Activated T-cell treated with anti-CD3 and anti-CD28 coated beads, Interleukin-2, amount 50 U/mL, for 48 hours (primary cell): ENCODE data around the gene BRINP2.
"Not testable (repeated sequence)": the region's sequence is repeated elsewhere in the genome, so short reads cannot be mapped to it uniquely, and the experiment has no call there.

ENCODE experiments used
- DNase-seq, 2 experiments: peaks; one replicate each; pipeline ENCODE4 v3.0.0-alpha.2; 2020

Gene BRINP2

GRCh38 chr1:177278626-177279390 lies 108.0 kb downstream of the BRINP2 start:
- DNase-seq: no peak

GRCh38 chr1:177281901-177282300 lies 111.1 kb downstream of the BRINP2 start:
- no peak for DNase-seq

DNA sequence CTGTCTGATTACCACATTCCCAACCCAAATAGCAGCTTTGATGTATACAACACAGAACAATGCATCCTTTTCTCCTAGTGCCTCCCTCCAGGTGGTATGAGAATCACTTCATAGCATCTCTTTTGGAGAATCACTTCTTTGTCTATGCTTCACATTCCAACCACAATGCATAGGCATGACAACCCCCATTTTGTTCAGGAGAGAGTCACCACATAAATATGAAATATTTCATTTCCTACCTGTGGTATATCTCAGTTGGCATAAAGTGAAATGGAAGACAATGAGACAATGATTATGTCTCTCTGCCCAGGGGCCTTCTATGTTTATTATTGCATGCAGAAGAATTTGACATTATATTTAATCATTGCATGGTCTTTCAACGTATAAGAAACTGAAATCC lies 112.2 kb downstream of the BRINP2 start:
- DNase-seq: no peak

GRCh38 chr1:177283380-177283779 lies 112.6 kb downstream of the BRINP2 start:
- no peak for DNase-seq

DNA sequence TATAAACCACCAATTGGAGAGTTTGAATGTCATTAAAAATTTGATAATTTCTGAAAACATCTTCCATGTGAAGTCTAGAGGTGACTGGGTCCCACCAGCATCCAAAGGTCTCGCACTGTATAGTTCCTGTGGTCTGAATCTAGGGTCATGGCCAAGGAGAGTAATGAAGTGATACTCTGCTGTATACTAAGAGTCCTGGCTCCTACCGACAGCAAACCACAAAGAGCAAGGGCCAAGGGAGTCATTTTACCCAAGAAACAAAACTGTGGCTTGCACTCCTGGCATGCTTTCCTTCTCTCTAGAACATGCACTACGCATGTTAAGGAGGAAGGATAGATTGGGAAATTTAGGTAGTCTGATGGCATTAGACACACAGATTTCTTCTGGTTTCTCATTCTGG lies 115.6 kb downstream of the BRINP2 start:
- DNase-seq: no peak

GRCh38 chr1:177287270-177287669 lies 116.5 kb downstream of the BRINP2 start:
- no peak for DNase-seq

DNA sequence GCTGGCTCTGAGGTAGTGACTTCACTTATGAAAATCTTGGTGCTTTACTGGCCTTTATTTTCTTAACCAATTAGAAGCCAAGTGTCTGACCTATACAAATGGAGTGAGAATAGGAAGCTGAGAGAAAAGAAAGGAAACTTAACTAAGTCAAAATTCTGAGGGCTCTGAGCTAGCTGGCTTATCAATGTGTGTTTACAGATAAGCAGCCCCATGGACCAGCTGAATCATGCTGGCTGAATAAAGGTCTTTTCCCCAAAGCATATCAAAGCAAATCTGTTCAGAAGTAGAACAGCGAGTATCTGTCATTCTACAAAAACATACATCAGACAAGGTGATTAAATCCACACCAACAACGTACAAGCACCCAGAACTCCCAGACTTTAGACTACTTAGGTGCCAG lies 117.2 kb downstream of the BRINP2 start:
- no peak for DNase-seq

- no peak for DNase-seq
Observed at GRCh38 chr1:177289532-177289931, 118.8 kb downstream of the BRINP2 start.

GRCh38 chr1:177300431-177300830 lies 129.7 kb downstream of the BRINP2 start:
- DNase-seq: no peak

- DNase-seq: no peak
Observed at GRCh38 chr1:177301425-177302124, 130.8 kb downstream of the BRINP2 start.

GRCh38 chr1:177302357-177303044 lies 131.7 kb downstream of the BRINP2 start:
- DNase-seq: no peak

DNA sequence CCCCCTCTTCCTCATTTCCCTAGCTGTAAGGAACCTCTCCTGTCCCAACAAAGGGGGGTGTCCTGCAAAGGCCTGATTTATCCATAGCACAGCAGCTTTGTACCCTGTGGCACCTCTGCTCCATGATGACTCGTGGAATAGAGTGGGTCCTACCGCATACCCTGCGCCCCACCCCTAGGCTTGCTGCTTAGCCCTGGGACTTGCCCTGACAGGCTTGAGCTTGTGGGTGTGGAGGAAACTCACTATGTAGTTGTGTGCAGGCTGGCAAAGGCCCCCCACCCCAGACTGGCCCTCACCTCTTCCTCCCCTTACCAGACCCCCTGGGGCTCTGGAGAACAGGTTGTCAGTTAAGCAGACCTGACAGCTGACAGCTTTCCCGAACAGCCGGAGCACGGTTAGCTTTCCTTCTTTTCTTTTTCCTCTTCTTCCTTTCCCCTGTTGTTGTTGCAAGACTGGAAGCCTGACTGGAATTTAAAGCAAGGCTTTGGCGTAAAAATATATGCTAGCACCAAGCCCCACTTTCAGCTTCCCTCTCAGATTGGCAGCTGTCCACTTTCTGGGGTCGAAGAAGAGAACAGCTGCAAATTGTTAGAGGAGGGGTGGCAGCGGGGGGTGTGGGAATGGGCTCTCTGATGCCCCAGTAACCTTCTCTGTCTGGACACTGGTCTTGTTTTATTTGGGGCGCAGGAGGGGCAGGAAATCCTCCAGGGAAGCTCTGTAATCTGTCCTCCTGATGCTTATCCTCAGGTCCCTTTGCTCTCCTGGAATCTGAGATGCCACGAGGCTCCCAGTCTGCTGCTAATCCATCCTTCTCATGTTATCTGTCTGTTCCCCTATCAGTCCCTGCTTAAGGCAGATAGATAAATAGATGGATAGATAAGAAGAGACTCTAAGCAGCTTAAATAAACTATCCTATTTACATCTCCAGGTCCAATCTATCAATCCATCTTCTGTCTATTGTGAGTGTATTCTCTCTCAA lies 134.6 kb downstream of the BRINP2 start:
- DNase-seq: no peak

DNA sequence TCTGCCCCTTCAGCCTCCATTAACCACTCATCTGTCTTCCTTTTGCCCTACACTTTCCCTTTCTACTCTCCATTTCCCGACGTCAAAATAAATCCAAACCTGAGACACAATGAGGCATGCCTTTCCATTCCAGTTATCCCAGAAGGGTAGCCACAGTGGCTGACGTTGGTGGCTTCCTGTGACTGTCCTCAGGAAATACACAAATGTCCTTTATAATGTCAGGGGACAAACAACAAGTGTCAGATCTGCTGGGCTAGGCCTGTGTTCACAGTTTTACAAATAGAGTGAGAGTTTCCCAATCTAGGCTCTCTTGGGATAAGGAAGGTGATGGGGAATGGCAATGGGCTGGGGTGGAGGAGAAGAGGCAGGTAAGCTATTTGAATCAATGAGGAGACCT lies 135.3 kb downstream of the BRINP2 start:
- DNase-seq: no peak

- DNase-seq: no peak
Observed at GRCh38 chr1:177306981-177307380, 136.2 kb downstream of the BRINP2 start.

DNA sequence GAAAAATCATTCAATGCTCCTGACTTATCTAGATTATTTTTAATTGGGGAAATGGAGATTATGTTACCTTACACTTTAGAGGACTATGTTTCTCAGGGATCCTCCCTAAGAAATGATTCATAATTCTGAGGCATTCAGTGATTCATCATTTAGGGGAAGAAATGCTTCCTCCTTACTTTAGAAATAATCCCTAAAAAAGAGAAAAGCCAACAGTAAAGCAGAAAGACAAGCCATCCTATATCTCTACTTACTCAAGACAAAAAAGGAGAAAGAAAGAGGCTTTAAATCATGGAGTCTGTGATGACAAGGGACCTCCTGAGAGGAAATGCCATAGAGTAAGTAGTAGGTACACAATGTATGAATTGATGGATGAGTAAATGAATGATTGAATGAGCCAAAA lies 137.0 kb downstream of the BRINP2 start:
- DNase-seq: no peak

DNA sequence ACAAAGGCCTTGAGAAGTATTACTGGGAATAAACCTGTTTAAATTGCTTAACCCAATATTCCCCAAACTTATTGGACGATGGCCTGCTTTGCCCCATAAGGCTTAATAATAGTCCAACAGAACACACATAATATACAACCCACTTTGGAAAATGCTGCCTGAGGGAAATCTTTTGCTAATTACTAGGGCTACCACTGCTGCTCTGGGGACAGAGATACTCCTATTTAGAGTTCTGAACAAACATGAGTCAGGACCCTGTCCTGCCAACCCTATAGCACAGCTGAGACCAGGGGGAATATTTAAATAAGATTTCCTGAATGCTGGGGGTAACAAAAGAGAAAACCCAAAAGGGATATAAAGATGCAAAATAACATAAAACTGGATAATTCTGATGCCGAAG lies 139.1 kb downstream of the BRINP2 start:
- DNase-seq: no peak

DNA sequence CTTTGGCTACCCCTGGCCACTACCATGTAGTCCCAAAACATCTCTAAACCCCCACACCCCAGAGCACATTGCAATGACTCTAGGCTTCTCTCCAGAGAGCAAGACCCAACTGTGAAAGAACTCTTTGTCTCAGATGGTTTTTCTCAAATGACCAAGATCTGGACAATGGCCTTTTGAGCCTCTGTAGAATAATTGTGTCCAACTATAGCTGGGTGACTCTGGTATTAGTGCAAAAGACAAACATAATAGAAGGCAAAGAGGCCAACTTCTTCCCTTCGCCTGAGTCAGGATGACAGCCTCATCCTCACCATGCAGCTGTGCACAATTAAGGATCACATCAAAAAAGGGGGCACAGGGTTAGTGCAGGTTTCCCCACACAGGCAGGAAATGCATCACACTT lies 139.6 kb downstream of the BRINP2 start:
- DNase-seq: no peak

- no peak for DNase-seq
Observed at GRCh38 chr1:177311111-177311510, 140.4 kb downstream of the BRINP2 start.

- no peak for DNase-seq
Observed at GRCh38 chr1:177311586-177311985, 140.8 kb downstream of the BRINP2 start.

DNA sequence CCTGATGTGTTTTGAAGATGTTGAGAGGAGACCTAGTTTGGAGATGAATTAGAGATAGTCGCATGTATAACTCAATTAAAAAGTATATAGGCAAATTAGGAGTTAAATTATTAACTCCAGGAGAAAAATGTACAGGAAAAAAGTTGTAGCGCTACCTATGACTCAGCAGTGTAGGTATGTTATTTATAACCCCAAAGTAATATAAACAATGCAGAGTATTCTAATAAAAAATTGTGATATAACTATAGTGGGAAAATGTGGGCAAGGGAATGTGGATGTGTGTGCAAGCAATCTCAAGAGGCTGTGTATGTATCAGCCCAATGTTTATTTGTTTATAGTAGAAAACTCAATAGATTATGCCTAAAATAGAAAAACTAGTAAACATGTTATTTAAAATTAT lies 144.5 kb downstream of the BRINP2 start:
- no peak for DNase-seq

GRCh38 chr1:177315761-177316160 lies 145.0 kb downstream of the BRINP2 start:
- no peak for DNase-seq

- not testable (repeated sequence) for DNase-seq
Observed at GRCh38 chr1:177321434-177321833, 150.7 kb downstream of the BRINP2 start.

- no peak for DNase-seq
Observed at GRCh38 chr1:177328251-177328650, 157.5 kb downstream of the BRINP2 start.
